Measurements from ENCODE around the gene PRR13. TPM values are rescaled to one million over a fixed set of nuclear protein-coding genes. Genes with fewer than 3 reads are reported as not detected.

The PRR13 gene
- total RNA-seq, 1 donor from 2014 or later, result 67.2 TPM

DNA sequence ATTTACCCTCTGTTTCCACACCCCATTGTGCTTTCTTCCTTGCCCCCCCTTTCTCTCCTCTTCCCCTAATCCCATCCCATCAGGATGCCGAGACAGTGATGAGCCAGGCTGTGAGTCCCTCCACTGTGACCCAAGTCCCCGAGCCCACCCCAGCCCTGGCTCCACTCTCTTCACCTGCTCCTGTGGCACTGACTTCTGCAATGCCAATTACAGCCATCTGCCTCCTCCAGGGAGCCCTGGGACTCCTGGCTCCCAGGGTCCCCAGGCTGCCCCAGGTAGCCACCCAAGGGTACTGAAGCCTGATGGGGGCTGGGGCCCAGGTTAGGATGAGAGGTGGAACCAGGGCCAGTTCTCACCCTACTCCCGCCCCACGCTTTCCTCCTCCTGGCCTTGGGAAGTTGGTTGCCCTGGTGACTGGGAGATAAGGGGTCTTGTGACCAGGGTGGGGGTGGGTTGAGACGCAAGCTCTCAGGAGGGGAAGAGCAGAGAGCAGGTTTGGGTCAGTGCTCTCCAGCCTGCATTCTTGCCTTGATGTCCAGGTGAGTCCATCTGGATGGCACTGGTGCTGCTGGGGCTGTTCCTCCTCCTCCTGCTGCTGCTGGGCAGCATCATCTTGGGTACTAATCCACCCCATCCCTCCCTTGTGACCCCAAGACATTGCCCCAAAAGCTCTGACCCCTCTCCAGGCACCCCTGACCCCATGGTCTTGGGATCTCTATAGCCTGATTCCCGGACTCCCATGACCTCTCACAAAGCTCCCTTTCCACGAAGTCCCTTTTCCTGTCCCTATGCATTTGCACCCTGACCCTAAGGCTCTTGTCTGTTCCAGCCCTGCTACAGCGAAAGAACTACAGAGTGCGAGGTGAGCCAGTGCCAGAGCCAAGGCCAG, 16.7 kb upstream of the PRR13 start:
- Mint-ChIP-seq H3K9me3 (no peaks in the 10 kb centered on the region), H3K4me1 (peaks cover 43% of the 10 kb centered on the region), H3K27ac (peak overlapping the region; percentile 82), H3K4me3 (no peak overlapping the region), H3K36me3 (no peaks in the 10 kb centered on the region), H3K27me3 (ENCODE audit: insufficient read depth, low read depth) (peaks cover 12% of the 10 kb centered on the region)
- peak; percentile 38 for DNase-seq (ENCODE audit: low spot score)
- Histone ChIP-seq H3K4me2 (peak overlapping the region; percentile 44), H3K4me1 (peaks cover 22% of the 10 kb centered on the region), H3K9ac (no peak overlapping the region), H3K4me3 (no peak overlapping the region), H3K9me3 (ENCODE audit: low read depth) (no peaks in the 10 kb centered on the region), H3F3A (ENCODE audit: low read depth) (peaks cover 3% of the 10 kb centered on the region), H3K27me3 (no peaks in the 10 kb centered on the region), H3K79me2 (ENCODE audit: low read depth) (no peaks in the 10 kb centered on the region), H4K20me1 (ENCODE audit: low read depth) (no peaks in the 10 kb centered on the region), H3K36me3 (no peaks in the 10 kb centered on the region), H3K27ac (no peak overlapping the region), H2AFZ (replicated peaks) (peak overlapping the region; percentile 45)
- no peak for TF ChIP-seq EZH2 (IDR thresholded peaks at IDR 0.05)
- TF ChIP-seq EZH2phosphoT487 (IDR thresholded peaks at IDR 0.05), result no peak
- TF ChIP-seq, protein P1, sequence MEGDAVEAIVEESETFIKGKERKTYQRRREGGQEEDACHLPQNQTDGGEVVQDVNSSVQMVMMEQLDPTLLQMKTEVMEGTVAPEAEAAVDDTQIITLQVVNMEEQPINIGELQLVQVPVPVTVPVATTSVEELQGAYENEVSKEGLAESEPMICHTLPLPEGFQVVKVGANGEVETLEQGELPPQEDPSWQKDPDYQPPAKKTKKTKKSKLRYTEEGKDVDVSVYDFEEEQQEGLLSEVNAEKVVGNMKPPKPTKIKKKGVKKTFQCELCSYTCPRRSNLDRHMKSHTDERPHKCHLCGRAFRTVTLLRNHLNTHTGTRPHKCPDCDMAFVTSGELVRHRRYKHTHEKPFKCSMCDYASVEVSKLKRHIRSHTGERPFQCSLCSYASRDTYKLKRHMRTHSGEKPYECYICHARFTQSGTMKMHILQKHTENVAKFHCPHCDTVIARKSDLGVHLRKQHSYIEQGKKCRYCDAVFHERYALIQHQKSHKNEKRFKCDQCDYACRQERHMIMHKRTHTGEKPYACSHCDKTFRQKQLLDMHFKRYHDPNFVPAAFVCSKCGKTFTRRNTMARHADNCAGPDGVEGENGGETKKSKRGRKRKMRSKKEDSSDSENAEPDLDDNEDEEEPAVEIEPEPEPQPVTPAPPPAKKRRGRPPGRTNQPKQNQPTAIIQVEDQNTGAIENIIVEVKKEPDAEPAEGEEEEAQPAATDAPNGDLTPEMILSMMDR (IDR thresholded peaks at IDR 0.05), result no peak

DNA sequence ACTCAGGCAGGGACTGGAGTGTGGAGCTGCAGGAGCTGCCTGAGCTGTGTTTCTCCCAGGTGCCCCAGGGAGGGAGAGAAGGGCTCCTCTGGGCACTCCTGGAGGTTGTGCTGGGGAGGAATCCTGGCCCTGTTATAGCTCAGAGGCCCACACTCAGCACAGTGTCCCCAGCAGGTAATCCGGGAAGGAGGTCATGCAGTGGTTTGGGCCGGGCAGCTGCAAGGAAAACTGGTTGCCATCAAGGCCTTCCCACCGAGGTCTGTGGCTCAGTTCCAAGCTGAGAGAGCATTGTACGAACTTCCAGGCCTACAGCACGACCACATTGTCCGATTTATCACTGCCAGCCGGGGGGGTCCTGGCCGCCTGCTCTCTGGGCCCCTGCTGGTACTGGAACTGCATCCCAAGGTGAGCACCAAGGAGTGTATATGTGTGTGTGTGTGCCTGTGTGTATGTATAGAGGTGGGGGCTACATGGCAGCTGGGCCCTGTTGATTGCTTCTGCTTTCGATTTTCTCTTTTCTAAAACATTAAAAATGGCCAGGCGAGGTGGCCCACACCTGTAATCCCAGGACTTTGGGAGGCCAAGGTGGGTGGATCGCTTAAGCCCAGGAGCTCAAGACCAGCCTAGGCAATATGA, 15.9 kb upstream of the PRR13 start:
- no peak for TF ChIP-seq EZH2 (IDR thresholded peaks at IDR 0.05)
- TF ChIP-seq, protein P1 (IDR thresholded peaks at IDR 0.05), result no peak
- no peak for TF ChIP-seq EZH2phosphoT487 (IDR thresholded peaks at IDR 0.05)
- no peaks in the 10 kb centered on the region for H3K9me3 Mint-ChIP-seq
- H3K27ac ChIP-seq, result no peak overlapping the region
- H3K36me3 Mint-ChIP-seq, result no peaks in the 10 kb centered on the region
- peaks cover 22% of the 10 kb centered on the region for H3K4me1 ChIP-seq
- H2AFZ ChIP-seq (replicated peaks), result peak overlapping the region; percentile 45
- H3K4me1 Mint-ChIP-seq, result peaks cover 41% of the 10 kb centered on the region
- H3K4me2 ChIP-seq, result no peak overlapping the region
- DNase-seq (ENCODE audit: low spot score), result no peak
- no peaks in the 10 kb centered on the region for H3K79me2 ChIP-seq (ENCODE audit: low read depth)
- peaks cover 14% of the 10 kb centered on the region for H3K27me3 Mint-ChIP-seq (ENCODE audit: insufficient read depth, low read depth)
- H4K20me1 ChIP-seq (ENCODE audit: low read depth), result no peaks in the 10 kb centered on the region
- H3K4me3 ChIP-seq, result no peak overlapping the region
- H3K27ac Mint-ChIP-seq, result peak overlapping the region; percentile 90
- no peaks in the 10 kb centered on the region for H3K27me3 ChIP-seq
- H3K9ac ChIP-seq, result no peak overlapping the region
- H3K9me3 ChIP-seq (ENCODE audit: low read depth), result no peaks in the 10 kb centered on the region
- peak overlapping the region; percentile 41 for H3K4me3 Mint-ChIP-seq
- no peaks in the 10 kb centered on the region for H3K36me3 ChIP-seq
- no peaks in the 10 kb centered on the region for H3F3A ChIP-seq (ENCODE audit: low read depth)

DNA sequence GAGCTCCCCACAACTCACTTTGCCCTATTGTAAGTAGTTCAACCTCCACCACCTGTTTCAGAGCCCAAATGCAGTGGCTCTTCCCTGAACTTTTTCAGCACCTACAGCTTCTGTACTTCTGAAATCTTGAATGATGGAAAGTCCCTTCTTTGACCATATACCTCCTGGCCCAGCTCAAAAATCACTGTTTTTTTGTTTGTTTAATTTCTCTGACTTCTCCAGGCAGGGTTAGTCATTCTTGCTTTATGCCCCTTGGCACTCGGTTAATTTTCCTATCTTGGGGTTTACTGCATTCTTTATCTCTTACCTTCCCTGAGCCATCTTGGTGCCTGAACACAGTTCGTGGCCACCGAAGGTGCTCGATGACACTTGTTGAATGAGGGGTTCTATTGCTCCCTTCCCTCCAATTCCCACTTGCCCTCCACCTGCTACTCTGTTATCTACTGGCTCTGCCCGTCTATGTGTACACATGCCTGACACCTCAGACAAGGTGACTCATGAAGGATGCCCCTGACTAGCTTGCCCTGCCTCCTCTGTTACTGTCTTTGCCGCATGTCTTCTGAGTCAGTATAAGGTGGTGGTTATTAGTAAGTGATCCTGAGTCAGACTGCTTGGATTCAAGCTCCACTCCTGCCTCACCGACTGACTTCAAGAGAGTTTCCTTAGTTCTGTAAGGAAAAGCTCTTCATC, 13.5 kb upstream of the PRR13 start:
- Mint-ChIP-seq H3K36me3 (no peaks in the 10 kb centered on the region), H3K4me3 (no peak overlapping the region), H3K27ac (peak overlapping the region; percentile 4), H3K27me3 (ENCODE audit: insufficient read depth, low read depth) (peaks cover 8% of the 10 kb centered on the region), H3K4me1 (peaks cover 38% of the 10 kb centered on the region), H3K9me3 (no peaks in the 10 kb centered on the region)
- no peaks in the 10 kb centered on the region for H3K36me3 ChIP-seq
- H3K27me3 ChIP-seq, result no peaks in the 10 kb centered on the region
- H3K79me2 ChIP-seq (ENCODE audit: low read depth), result no peaks in the 10 kb centered on the region
- peaks cover 22% of the 10 kb centered on the region for H3K4me1 ChIP-seq
- no peak overlapping the region for H3K27ac ChIP-seq
- no peaks in the 10 kb centered on the region for H4K20me1 ChIP-seq (ENCODE audit: low read depth)
- no peak for DNase-seq (ENCODE audit: low spot score)
- H3F3A ChIP-seq (ENCODE audit: low read depth), result no peaks in the 10 kb centered on the region
- no peak overlapping the region for H3K9ac ChIP-seq
- no peak overlapping the region for H3K4me3 ChIP-seq
- TF ChIP-seq EZH2phosphoT487 (IDR thresholded peaks at IDR 0.05) (no peak), EZH2 (IDR thresholded peaks at IDR 0.05) (no peak)
- TF ChIP-seq, protein P1 (IDR thresholded peaks at IDR 0.05), result no peak
- H2AFZ ChIP-seq (replicated peaks), result no peak overlapping the region
- H3K9me3 ChIP-seq (ENCODE audit: low read depth), result no peaks in the 10 kb centered on the region
- H3K4me2 ChIP-seq, result no peak overlapping the region

Data from neural progenitor cell (in vitro differentiated cells).